Neuronal stem cell (in vitro differentiated cells): ENCODE measurements around the gene KCTD21.

Experiments used
- DNase-seq: peaks from one replicate; pipeline ENCODE4 v3.0.0-alpha.2; 2013; ENCODE audit warnings: low spot score
- H2AFZ ChIP-seq: one replicate; pipeline ENCODE4 v1.6.1; 2013; ENCODE audit warnings: mild to moderate bottlenecking, low read length, inconsistent platforms
- H2AK5ac ChIP-seq: 2 replicates; pipeline ENCODE4 v1.6.1; 2013; ENCODE audit warnings: low read depth, mild to moderate bottlenecking, inconsistent platforms, low read length, moderate library complexity, mixed read lengths
- H2BK120ac ChIP-seq: 2 replicates; pipeline ENCODE4 v1.6.1; 2013; ENCODE audit warnings: low read depth, mild to moderate bottlenecking, inconsistent platforms, low read length, moderate library complexity, mixed read lengths
- H2BK12ac ChIP-seq: one replicate; pipeline ENCODE4 v1.6.1; 2013; ENCODE audit warnings: low read length, inconsistent platforms
- H2BK15ac ChIP-seq: 2 replicates; pipeline ENCODE4 v1.6.1; 2013; ENCODE audit warnings: mild to moderate bottlenecking, low read length, inconsistent platforms, mixed read lengths
- H2BK5ac ChIP-seq: one replicate; pipeline ENCODE4 v1.6.1; 2013; ENCODE audit warnings: inconsistent platforms, mild to moderate bottlenecking, low read length, moderate library complexity
- H3K14ac ChIP-seq: one replicate; pipeline ENCODE4 v1.6.1; 2013; ENCODE audit warnings: low read length, inconsistent platforms
- H3K18ac ChIP-seq: 2 replicates; pipeline ENCODE4 v1.6.1; 2013; ENCODE audit warnings: low read length, inconsistent platforms
- H3K23ac ChIP-seq: 2 replicates; pipeline ENCODE4 v1.6.1; 2013; ENCODE audit warnings: low read depth, mild to moderate bottlenecking, mixed read lengths, low read length, inconsistent platforms; ENCODE audit not compliant: poor library complexity
- H3K27ac ChIP-seq: replicated peaks from 3 replicates; pipeline ENCODE4 v1.5.1; 2013; ENCODE audit warnings: low read length, inconsistent platforms
- H3K27me3 ChIP-seq, 3 experiments: 2 replicates each; pipeline ENCODE4 v1.6.1; 2013; ENCODE audit warnings: low read length in 3 of 3, mild to moderate bottlenecking in 2 of 3, inconsistent platforms in 1 of 3, low read depth in 1 of 3, mixed read lengths in 1 of 3, moderate library complexity in 1 of 3; ENCODE audit not compliant: control insufficient read depth in 3 of 3, insufficient read depth in 3 of 3
- H3K36me3 ChIP-seq, 2 donors: replicated peaks in 1 of 2; 2 replicates each; pipeline ENCODE4 v1.6.1; 2013; ENCODE audit warnings: low read length in 2 of 2; ENCODE audit not compliant: control insufficient read depth in 2 of 2, insufficient read depth in 2 of 2
- H3K4ac ChIP-seq: 2 replicates; pipeline ENCODE4 v1.6.1; 2013; ENCODE audit warnings: inconsistent platforms, mild to moderate bottlenecking, low read length, moderate library complexity
- H3K4me1 ChIP-seq, 2 donors: 1 replicate in 1 of 2; 2 replicates in 1 of 2; pipeline ENCODE4 v1.6.1; 2013; ENCODE audit warnings: low read length in 2 of 2, low read depth in 1 of 2; ENCODE audit not compliant: control insufficient read depth in 2 of 2, insufficient read depth in 1 of 2
- H3K4me2 ChIP-seq: one replicate; pipeline ENCODE4 v1.6.1; 2013; ENCODE audit warnings: mild to moderate bottlenecking, low read length, inconsistent platforms; ENCODE audit not compliant: insufficient read depth, poor library complexity, severe bottlenecking
- H3K4me3 ChIP-seq, 2 donors: 2 replicates each; pipeline ENCODE4 v1.5.1; 2013; ENCODE audit warnings: low read length in 2 of 2, mild to moderate bottlenecking in 2 of 2, inconsistent platforms in 1 of 2, moderate library complexity in 1 of 2
- H3K79me1 ChIP-seq: one replicate; pipeline ENCODE4 v1.6.1; 2013; ENCODE audit warnings: low read depth, mild to moderate bottlenecking, inconsistent platforms, low read length, moderate library complexity
- H3K9ac ChIP-seq: one replicate; pipeline ENCODE4 v1.6.1; 2013; ENCODE audit warnings: mild to moderate bottlenecking, low read depth, low read length, inconsistent platforms; ENCODE audit not compliant: poor library complexity
- H3K9me3 ChIP-seq, 2 donors: replicated peaks in 1 of 2; 2 replicates each; pipeline versions ENCODE3 to v1.6.1; 2013; ENCODE audit warnings: low read length in 2 of 2, mild to moderate bottlenecking in 2 of 2, inconsistent platforms in 1 of 2, low read depth in 1 of 2, mixed read lengths in 1 of 2, moderate library complexity in 1 of 2; ENCODE audit not compliant: control insufficient read depth in 2 of 2, insufficient read depth in 1 of 2
- H4K8ac ChIP-seq: one replicate; pipeline ENCODE4 v1.6.1; 2013; ENCODE audit warnings: low read depth, mild to moderate bottlenecking, inconsistent platforms, low read length, moderate library complexity
- H4K91ac ChIP-seq: one replicate; pipeline ENCODE4 v1.6.1; 2013; ENCODE audit warnings: low read length, low read depth, mild to moderate bottlenecking, inconsistent platforms; ENCODE audit not compliant: poor library complexity
- WGBS, 2 donors: extraction: QIAGEN DNeasy Blood & Tissue Kit; methylation state at CpG; one replicate each; pipeline ENCODE4 v1.1.7; 2013; ENCODE audit warnings: missing lambda C conversion rate in 2 of 2, mixed read lengths in 1 of 2; ENCODE audit not compliant: insufficient read length in 2 of 2, insufficient replicate concordance in 1 of 2; ENCODE audit errors: extremely low coverage in 2 of 2; 5-methylcytosine and 5-hydroxymethylcytosine counted together

Gene KCTD21

DNA sequence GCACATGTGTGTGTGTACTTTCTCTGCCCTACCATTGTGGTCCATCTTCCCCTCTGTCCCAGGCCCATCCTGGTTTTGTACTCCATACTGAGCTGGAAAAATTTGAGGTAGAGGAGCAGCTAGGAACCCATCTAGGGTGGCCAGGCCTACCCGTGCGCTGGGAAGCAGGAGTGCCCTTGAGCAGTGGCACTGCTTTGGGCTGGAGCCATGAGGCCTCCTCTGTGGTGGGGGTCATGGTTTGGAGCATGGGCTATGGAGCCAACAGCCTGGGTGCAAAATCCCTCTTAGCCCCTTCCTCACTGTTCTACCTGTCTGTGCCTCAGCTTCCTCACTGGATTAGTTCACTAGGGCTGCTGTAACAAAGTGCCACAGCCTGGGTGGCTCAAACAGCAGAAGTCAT lies 27.1 kb downstream of the KCTD21 start:
- no peak overlapping the region for H4K91ac ChIP-seq
- no peak overlapping the region for H3K14ac ChIP-seq
- H2AFZ ChIP-seq, result no peak overlapping the region
- no peak overlapping the region for H2BK12ac ChIP-seq
- H3K79me1 ChIP-seq, result no peaks in the 10 kb centered on the region
- no peak overlapping the region for H3K18ac ChIP-seq
- no peak overlapping the region for H2BK15ac ChIP-seq
- H3K9me3 ChIP-seq, result no peaks in the 10 kb centered on the region
- DNase-seq, result no peak
- no peak overlapping the region for H3K4me2 ChIP-seq
- H3K23ac ChIP-seq, result no peak overlapping the region
- no CpG with 5 or more reads among the region's 2 CpGs for WGBS, 2 donors
- H2AK5ac ChIP-seq, result no peak overlapping the region
- no peak overlapping the region for H2BK120ac ChIP-seq
- peaks cover 5 to 8% of the 10 kb centered on the region in 2 donors for H3K4me1 ChIP-seq
- no peaks in the 10 kb centered on the region for H3K36me3 ChIP-seq
- no peak overlapping the region for H4K8ac ChIP-seq
- no peak overlapping the region for H3K4ac ChIP-seq
- H3K27ac ChIP-seq, result no peak overlapping the region
- H3K27me3 ChIP-seq, result no peaks in the 10 kb centered on the region
- H3K4me3 ChIP-seq, result no peak overlapping the region
- no peak overlapping the region for H2BK5ac ChIP-seq
- H3K9ac ChIP-seq, result no peak overlapping the region

DNA sequence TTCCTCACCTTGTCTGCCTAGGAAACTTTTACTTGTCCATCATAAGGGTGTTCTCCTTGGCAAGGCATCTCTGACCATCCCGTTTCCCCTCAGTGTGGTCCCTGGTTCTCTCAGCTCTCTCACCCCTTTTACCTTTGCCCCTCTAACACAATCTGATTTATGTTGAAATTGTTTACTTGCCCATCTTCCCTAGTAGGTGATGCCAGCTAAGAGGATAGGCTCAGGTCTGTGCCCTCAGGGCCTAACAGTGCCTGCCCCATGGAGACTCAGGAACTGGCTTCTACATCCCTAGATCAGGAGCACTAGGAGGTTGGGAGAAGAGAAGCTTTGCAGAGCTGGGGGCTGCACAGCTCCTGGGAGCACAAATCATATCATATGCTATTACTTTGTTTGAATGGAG lies 27.9 kb downstream of the KCTD21 start:
- Histone ChIP-seq H3K23ac (no peak overlapping the region), H3K9me3 (no peaks in the 10 kb centered on the region), H2AK5ac (no peak overlapping the region), H4K91ac (no peak overlapping the region), H3K18ac (no peak overlapping the region), H3K4me3 (no peak overlapping the region), H2BK120ac (no peak overlapping the region), H3K14ac (no peak overlapping the region), H3K36me3 (no peaks in the 10 kb centered on the region), H3K4me1 (peaks cover 6 to 13% of the 10 kb centered on the region in 2 donors), H3K4ac (no peak overlapping the region), H3K4me2 (no peak overlapping the region), H3K79me1 (no peaks in the 10 kb centered on the region), H2AFZ (no peak overlapping the region), H2BK5ac (no peak overlapping the region), H2BK12ac (no peak overlapping the region), H4K8ac (no peak overlapping the region), H3K27ac (no peak overlapping the region), H2BK15ac (no peak overlapping the region), H3K27me3 (no peaks in the 10 kb centered on the region), H3K9ac (no peak overlapping the region)
- no peak for DNase-seq
- WGBS, 2 donors, result no CpG with 5 or more reads among the region's 1 CpG

DNA sequence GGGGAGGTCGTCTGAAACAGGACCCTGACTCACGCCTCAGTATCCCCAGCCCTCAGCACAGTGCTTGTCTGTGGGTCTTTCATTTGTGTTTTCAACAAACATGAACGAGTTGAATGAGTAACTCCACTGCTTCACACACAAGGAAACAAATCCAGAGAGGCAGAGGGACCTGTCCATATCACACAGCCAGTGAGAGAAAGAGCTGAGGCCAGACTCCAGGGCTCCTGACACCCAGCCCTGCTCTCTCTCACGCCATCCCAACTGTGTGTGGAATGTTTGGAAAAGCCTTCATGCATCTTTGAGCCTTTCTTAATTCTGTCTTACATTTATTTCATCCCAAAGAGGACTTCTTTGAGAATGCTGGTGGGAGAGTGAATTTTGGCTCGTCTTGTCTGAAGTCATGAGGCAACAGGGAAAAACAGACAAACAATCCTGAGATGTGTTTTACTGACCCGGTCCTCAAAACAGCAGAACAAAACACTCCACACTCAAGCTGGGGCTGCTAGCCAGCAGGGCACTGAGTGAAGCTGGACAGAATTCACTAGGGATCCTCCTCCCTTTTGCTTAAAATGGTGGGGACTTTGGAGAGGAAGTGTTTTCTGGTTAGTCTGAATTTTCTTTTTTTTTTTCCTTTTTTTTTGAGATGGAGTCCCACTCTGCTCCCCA lies 29.3 kb downstream of the KCTD21 start:
- Histone ChIP-seq H3K4me3 (no peak overlapping the region), H3K9me3 (no peaks in the 10 kb centered on the region), H4K8ac (no peak overlapping the region), H2AFZ (no peak overlapping the region), H3K4me1 (peaks cover 6 to 18% of the 10 kb centered on the region in 2 donors), H3K9ac (no peak overlapping the region), H2BK15ac (no peak overlapping the region), H3K18ac (no peak overlapping the region), H3K4me2 (no peak overlapping the region), H3K27ac (no peak overlapping the region), H3K4ac (no peak overlapping the region), H4K91ac (no peak overlapping the region), H3K14ac (no peak overlapping the region), H2BK12ac (no peak overlapping the region), H2BK5ac (no peak overlapping the region), H3K79me1 (no peaks in the 10 kb centered on the region), H3K23ac (no peak overlapping the region), H2AK5ac (no peak overlapping the region), H3K36me3 (no peaks in the 10 kb centered on the region), H2BK120ac (no peak overlapping the region), H3K27me3 (no peaks in the 10 kb centered on the region)
- DNase-seq, result no peak
- WGBS, 2 donors, result no CpG with 5 or more reads among the region's 6 CpGs

- Histone ChIP-seq H2AK5ac (no peak overlapping the region), H3K18ac (no peak overlapping the region), H2BK12ac (no peak overlapping the region), H3K27ac (peak overlapping the region; percentile 67), H3K36me3 (peaks cover 0 to 8% of the 10 kb centered on the region in 2 donors), H3K4ac (no peak overlapping the region), H3K14ac (no peak overlapping the region), H3K79me1 (no peaks in the 10 kb centered on the region), H2BK15ac (no peak overlapping the region), H3K9ac (no peak overlapping the region), H3K27me3 (no peaks in the 10 kb centered on the region), H4K91ac (no peak overlapping the region), H3K4me1 (peaks cover 6 to 18% of the 10 kb centered on the region in 2 donors), H3K9me3 (no peaks in the 10 kb centered on the region), H3K4me3 (no peak overlapping the region), H2BK120ac (no peak overlapping the region), H3K23ac (no peak overlapping the region), H4K8ac (no peak overlapping the region), H3K4me2 (no peak overlapping the region), H2AFZ (peak overlapping the region; percentile 38), H2BK5ac (no peak overlapping the region)
- WGBS, 2 donors, result no CpG with 5 or more reads among the region's 6 CpGs
- DNase-seq, result peak; percentile 33
Observed at GRCh38 chr11:78156127-78156844, 32.1 kb downstream of the KCTD21 start.
